Activated CD8-positive, alpha-beta T cell treated with anti-CD3 and anti-CD28 coated beads for 36 hours (primary cell): ENCODE data around the gene SOX10. TPM values are rescaled to one million over a fixed set of nuclear protein-coding genes. Genes with fewer than 3 reads are reported as not detected.

Source experiments
- ATAC-seq: fragments of 200-7000 bp; cut with Tn5 transposase; one replicate; pipeline ENCODE4 v1.10.0; 2021; ENCODE audit warnings: mild to moderate bottlenecking, moderate library complexity
- CTCF ChIA-PET: fragments of 350-600 bp; sonication (Branson Sonifier 250); formaldehyde crosslinking; loops from one replicate; lab custom pipeline; 2021; ENCODE audit warnings: antibody characterized with exemption; lab: Charles Lee
- POLR2A ChIA-PET: fragments of 350-600 bp; sonication (Branson Sonifier 250); formaldehyde crosslinking; loops from one replicate; lab custom pipeline; 2021; ENCODE audit warnings: antibody characterized with exemption; lab: Charles Lee
- DNase-seq: peaks from one replicate; pipeline ENCODE4 v3.0.0-alpha.2; 2020
- H3K27ac Mint-ChIP-seq: one replicate; pipeline ENCODE4 v1.8.0; 2021; ENCODE audit warnings: mild to moderate bottlenecking, mixed read lengths
- H3K27me3 Mint-ChIP-seq: one replicate; pipeline ENCODE4 v1.8.0; 2021; ENCODE audit warnings: mixed read lengths
- H3K36me3 Mint-ChIP-seq: one replicate; pipeline ENCODE4 v1.8.0; 2021; ENCODE audit warnings: low read depth, mixed read lengths
- H3K4me1 Mint-ChIP-seq: one replicate; pipeline ENCODE4 v1.8.0; 2021; ENCODE audit warnings: low read depth, mixed read lengths
- H3K4me3 Mint-ChIP-seq: one replicate; pipeline ENCODE4 v1.8.0; 2021; ENCODE audit warnings: mild to moderate bottlenecking, moderate library complexity, mixed read lengths
- H3K9me3 Mint-ChIP-seq: one replicate; pipeline ENCODE4 v1.8.0; 2021; ENCODE audit warnings: mixed read lengths
- CTCF ChIP-seq: fragments of 200-600 bp; IDR thresholded peaks from one replicate; pipeline ENCODE4 v1.8.0; 2022; ENCODE audit warnings: antibody characterized with exemption, mild to moderate bottlenecking
- intact Hi-C: fragments of 100-400 bp; cut with micrococcal nuclease; formaldehyde crosslinking; loops from one replicate; pipeline ENCODE4 v1.10.0; 2022
- total RNA-seq, 2 experiments: library from RNA; stranded (reverse); gene quantifications; one replicate each; pipeline ENCODE4 v1.2.3, GENCODE V29; 2021

The SOX10 gene
- not detected for total RNA-seq

GRCh38 chr22:37983860-37984791 is at the start of gene SOX10:
TSS of gene SOX10 (minus strand) at chr22:37984555. CDS start at chr22:37983784, 771 bp downstream.
- DNase-seq: no peak
- H3K9me3 Mint-ChIP-seq: no peaks in the 10 kb centered on the region
- H3K27ac Mint-ChIP-seq: no peak within 1 kb of the TSS
- no peak within 1 kb of the TSS for H3K4me3 Mint-ChIP-seq
- intact Hi-C loops: no loop called here
- POLR2A ChIA-PET: no interaction called here
- ATAC-seq: no peak
- CTCF ChIA-PET: no interaction called here
- TF ChIP-seq CTCF: no peak
- no peaks in the 10 kb centered on the region for H3K36me3 Mint-ChIP-seq
- no peaks in the 10 kb centered on the region for H3K4me1 Mint-ChIP-seq
- H3K27me3 Mint-ChIP-seq: no peaks in the 10 kb centered on the region

DNA sequence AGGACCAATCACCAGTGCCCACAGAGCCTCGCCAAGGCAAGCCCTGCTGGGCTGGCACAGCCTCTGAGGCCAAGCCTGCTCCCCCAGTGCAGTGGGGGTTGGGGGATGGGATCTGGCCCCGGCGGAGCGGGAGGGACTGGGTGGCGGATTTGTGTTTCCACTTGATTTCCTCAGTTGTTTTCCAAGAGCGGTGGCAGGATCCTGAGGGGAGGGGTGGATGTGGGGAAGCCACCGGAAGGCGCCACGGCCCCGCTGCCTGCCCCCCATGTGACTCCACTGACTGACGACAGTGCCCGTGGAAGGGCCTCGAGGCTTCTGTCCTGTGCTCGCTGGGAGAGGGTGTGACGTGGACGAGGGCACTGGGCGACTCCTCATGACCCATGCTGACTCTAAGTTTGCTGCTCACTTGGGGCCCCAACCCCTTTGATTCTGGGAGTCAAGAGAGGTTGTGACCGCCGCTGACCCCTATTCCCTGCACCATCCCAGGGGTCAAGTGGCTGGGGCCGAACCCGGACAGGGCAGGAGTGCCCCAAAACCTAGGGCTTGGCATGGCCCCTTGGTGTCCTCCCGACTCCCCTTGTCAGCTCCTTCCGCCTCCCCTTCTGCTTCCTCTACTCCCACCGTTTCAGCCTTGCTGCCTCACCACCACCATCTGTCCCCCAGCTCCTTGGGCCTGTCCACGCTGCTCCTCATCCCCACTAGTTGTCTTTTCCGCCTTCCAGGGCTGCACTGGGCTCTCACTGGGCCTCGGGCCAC is 49.3 kb upstream of the SOX10 start:
- DNase-seq: no peak
- TF ChIP-seq CTCF: no peak
- Mint-ChIP-seq H3K36me3 (no peaks in the 10 kb centered on the region), H3K27me3 (no peaks in the 10 kb centered on the region), H3K4me3 (no peak overlapping the region), H3K9me3 (no peaks in the 10 kb centered on the region), H3K27ac (no peak overlapping the region), H3K4me1 (no peaks in the 10 kb centered on the region)
- no peak for ATAC-seq
- ChIA-PET CTCF (interaction anchor here (1.4 kb wide), 1 partner anchor 19 kb away, joined by 5 read pairs; no protein-coding TSS in a partner anchor), POLR2A (no interaction called here)
- intact Hi-C loops: no loop called here

DNA sequence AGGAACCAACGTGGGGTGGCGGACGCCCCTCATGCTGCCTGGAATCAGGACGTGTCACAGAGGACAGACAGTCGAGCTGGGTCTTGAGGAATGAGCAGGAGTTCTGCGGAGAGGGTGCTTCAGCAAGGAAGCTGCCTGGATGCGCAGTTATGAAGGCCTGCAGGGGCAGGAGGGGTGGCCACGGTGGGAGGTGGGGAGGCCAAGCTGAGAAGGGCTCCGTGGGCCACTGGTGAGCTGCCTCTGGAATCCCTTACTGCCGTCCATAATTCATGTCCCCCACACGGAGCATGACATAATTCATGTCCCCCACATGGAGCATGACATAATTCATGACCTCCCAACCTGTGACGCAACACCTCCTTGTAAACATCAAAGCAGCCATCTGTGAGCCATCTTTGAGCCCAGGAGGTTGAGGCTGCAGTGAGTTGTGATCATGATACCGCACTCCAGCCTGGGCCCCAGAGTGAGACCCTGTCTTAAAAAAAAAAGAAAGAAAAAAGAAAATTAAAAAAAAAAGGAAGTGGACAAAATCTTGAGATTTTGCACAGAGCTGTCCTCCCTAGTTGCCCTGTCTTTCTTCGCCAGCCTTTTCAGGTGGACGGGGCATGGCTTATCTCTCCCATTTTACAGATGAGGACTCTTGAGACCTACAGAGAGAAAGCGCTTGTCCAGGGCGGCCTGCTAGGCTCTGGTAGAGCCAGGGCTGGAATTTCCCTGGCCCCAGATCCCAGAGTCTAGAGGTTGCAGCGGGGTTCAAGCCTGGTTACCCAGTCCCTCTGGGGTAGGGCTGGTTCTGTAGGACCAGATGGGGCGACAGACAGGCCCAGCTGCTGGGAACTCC is 48.5 kb upstream of the SOX10 start:
- ChIA-PET POLR2A (no interaction called here), CTCF (no interaction called here)
- Mint-ChIP-seq H3K36me3 (no peaks in the 10 kb centered on the region), H3K27me3 (no peaks in the 10 kb centered on the region), H3K27ac (no peak overlapping the region), H3K4me1 (no peaks in the 10 kb centered on the region), H3K4me3 (no peak overlapping the region), H3K9me3 (no peaks in the 10 kb centered on the region)
- DNase-seq: no peak
- intact Hi-C loops: no loop called here
- ATAC-seq: no peak
- TF ChIP-seq CTCF: no peak

GRCh38 chr22:38031491-38031890 is 47.1 kb upstream of the SOX10 start:
- intact Hi-C loops: no loop called here
- no peak for TF ChIP-seq CTCF
- Mint-ChIP-seq H3K4me3 (no peak overlapping the region), H3K36me3 (no peaks in the 10 kb centered on the region), H3K27me3 (no peaks in the 10 kb centered on the region), H3K27ac (no peak overlapping the region), H3K4me1 (no peaks in the 10 kb centered on the region), H3K9me3 (no peaks in the 10 kb centered on the region)
- ChIA-PET POLR2A (no interaction called here), CTCF (interaction anchor here (1.0 kb wide), 1 partner anchor 20 kb away, joined by 3 read pairs; no protein-coding TSS in a partner anchor)
- DNase-seq: no peak
- no peak for ATAC-seq
